MM.1S (cell line): ENCODE results near the gene XPC.

Experiments
- DNase-seq: peaks from one replicate; pipeline ENCODE4 v3.0.0-alpha.2; 2015
- H2AFZ ChIP-seq: fragments of 300-600 bp; sonication (generic); 2 replicates; pipeline ENCODE4 v1.6.0; 2016; ENCODE audit warnings: antibody characterized with exemption, low read length
- H3F3A ChIP-seq: fragments of 300-600 bp; sonication (generic); 2 replicates; pipeline ENCODE4 v1.6.1; 2016; ENCODE audit warnings: mild to moderate bottlenecking, antibody characterized with exemption, low read length, moderate library complexity, mixed read lengths; ENCODE audit not compliant: insufficient read depth
- H3K27ac ChIP-seq: fragments of 300-600 bp; sonication (generic); 2 replicates; pipeline ENCODE4 v1.5.1; 2016; ENCODE audit warnings: mild to moderate bottlenecking, low read length
- H3K27me3 ChIP-seq: fragments of 300-600 bp; sonication (generic); replicated peaks from 2 replicates; pipeline ENCODE4 v1.6.0; 2016; ENCODE audit warnings: low read length; ENCODE audit not compliant: insufficient read depth
- H3K36me3 ChIP-seq: fragments of 300-600 bp; sonication (generic); replicated peaks from 2 replicates; pipeline ENCODE4 v1.6.1; 2016; ENCODE audit warnings: mild to moderate bottlenecking, low read length, mixed read lengths; ENCODE audit not compliant: insufficient read depth
- H3K4me1 ChIP-seq: fragments of 300-600 bp; sonication (generic); 2 replicates; pipeline ENCODE4 v1.6.1; 2016; ENCODE audit warnings: low read length, mixed read lengths
- H3K4me2 ChIP-seq: fragments of 300-600 bp; sonication (generic); 2 replicates; pipeline ENCODE4 v1.6.0; 2016; ENCODE audit warnings: low read depth, low read length
- H3K4me3 ChIP-seq: fragments of 300-600 bp; sonication (generic); 2 replicates; pipeline ENCODE4 v1.5.1; 2016; ENCODE audit warnings: low read length, mixed read lengths
- H3K79me2 ChIP-seq: fragments of 300-600 bp; sonication (generic); 2 replicates; pipeline ENCODE4 v1.6.1; 2016; ENCODE audit warnings: mixed run types, low read length, mixed read lengths
- H3K9ac ChIP-seq: fragments of 300-600 bp; sonication (generic); 2 replicates; pipeline ENCODE4 v1.6.1; 2016; ENCODE audit warnings: low read length, mixed read lengths
- H3K9me2 ChIP-seq: fragments of 300-600 bp; sonication (generic); replicated peaks from 2 replicates; pipeline ENCODE4 v1.6.1; 2016; ENCODE audit warnings: mild to moderate bottlenecking, low read length, mixed read lengths; ENCODE audit not compliant: insufficient read depth
- H3K9me3 ChIP-seq: fragments of 300-600 bp; sonication (generic); replicated peaks from 2 replicates; pipeline ENCODE4 v1.6.1; 2016; ENCODE audit warnings: mild to moderate bottlenecking, low read length, mixed read lengths; ENCODE audit not compliant: insufficient read depth
- H4K20me1 ChIP-seq: fragments of 300-600 bp; sonication (generic); 2 replicates; pipeline ENCODE4 v1.6.1; 2016; ENCODE audit warnings: mild to moderate bottlenecking, low read length, moderate library complexity, mixed read lengths; ENCODE audit not compliant: insufficient read depth
- EZH2 ChIP-seq: fragments of 300-600 bp; sonication (generic); optimal IDR thresholded peaks from 2 replicates; pipeline ENCODE3; 2017; ENCODE audit warnings: low read depth, mild to moderate bottlenecking, antibody characterized with exemption, low read length, mixed read lengths
- EZH2phosphoT487 ChIP-seq: fragments of 300-600 bp; sonication (generic); IDR thresholded peaks from 2 replicates; pipeline ENCODE4 v1.6.1; 2018; ENCODE audit warnings: antibody characterized with exemption, low read length
- TF ChIP-seq, protein P1 (sequence below): fragments of 300-600 bp; sonication (generic); IDR thresholded peaks from 2 replicates; pipeline ENCODE4 v1.5.1; 2016; ENCODE audit warnings: antibody characterized with exemption, low read length, mixed read lengths

XPC gene

DNA sequence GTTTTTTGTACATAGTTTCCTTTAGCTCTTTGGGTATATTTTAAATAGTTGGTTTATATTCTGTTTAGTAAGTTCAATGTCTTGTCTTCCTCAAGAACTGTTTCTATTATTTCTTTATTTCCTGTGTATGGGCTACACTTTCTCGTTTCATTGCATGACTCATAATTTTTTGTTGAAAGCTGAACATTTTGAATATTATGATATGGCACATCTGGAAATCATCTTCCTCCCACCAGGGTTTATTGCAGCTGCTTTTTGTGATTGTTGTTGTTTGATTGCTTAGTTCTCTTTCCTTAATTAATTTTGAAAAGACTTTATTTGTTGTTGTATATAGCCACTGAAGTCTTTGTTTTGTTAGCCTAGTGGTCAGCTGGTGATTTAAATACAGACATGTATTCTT lies 44.1 kb upstream of the XPC start:
- H4K20me1 ChIP-seq: no peaks in the 10 kb centered on the region
- H3K79me2 ChIP-seq: no peaks in the 10 kb centered on the region
- H3K4me2 ChIP-seq: no peak overlapping the region
- H3K36me3 ChIP-seq: no peaks in the 10 kb centered on the region
- no peaks in the 10 kb centered on the region for H3K9me2 ChIP-seq
- H3K9me3 ChIP-seq: no peaks in the 10 kb centered on the region
- no peak overlapping the region for H3K27ac ChIP-seq
- no peak for DNase-seq
- H2AFZ ChIP-seq: no peak overlapping the region
- TF ChIP-seq EZH2phosphoT487 (no peak), EZH2 (no peak)
- TF ChIP-seq, protein P1, sequence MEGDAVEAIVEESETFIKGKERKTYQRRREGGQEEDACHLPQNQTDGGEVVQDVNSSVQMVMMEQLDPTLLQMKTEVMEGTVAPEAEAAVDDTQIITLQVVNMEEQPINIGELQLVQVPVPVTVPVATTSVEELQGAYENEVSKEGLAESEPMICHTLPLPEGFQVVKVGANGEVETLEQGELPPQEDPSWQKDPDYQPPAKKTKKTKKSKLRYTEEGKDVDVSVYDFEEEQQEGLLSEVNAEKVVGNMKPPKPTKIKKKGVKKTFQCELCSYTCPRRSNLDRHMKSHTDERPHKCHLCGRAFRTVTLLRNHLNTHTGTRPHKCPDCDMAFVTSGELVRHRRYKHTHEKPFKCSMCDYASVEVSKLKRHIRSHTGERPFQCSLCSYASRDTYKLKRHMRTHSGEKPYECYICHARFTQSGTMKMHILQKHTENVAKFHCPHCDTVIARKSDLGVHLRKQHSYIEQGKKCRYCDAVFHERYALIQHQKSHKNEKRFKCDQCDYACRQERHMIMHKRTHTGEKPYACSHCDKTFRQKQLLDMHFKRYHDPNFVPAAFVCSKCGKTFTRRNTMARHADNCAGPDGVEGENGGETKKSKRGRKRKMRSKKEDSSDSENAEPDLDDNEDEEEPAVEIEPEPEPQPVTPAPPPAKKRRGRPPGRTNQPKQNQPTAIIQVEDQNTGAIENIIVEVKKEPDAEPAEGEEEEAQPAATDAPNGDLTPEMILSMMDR: no peak
- no peak overlapping the region for H3K4me3 ChIP-seq
- no peak overlapping the region for H3K9ac ChIP-seq
- H3F3A ChIP-seq: no peaks in the 10 kb centered on the region
- no peaks in the 10 kb centered on the region for H3K27me3 ChIP-seq
- H3K4me1 ChIP-seq: no peaks in the 10 kb centered on the region

DNA sequence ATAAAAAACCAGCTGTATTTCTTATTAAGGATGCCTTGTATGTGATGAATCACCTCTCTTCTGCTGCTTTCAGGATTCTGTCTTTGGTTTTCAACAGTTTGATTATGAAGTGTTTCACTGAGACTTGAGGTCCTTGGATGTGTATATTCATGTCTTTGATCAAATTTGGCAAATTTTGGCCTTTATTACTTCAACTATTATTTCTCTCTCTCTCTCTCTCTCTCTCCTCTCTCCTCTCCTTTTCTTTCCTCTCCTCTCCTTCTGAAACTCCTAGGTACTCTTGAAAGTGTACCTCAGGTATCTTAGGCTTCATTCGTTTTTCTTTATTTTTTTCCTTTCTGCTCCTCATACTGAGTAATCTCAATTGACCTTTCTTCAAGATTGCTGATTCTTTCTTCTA lies 43.5 kb upstream of the XPC start:
- H3K27ac ChIP-seq: no peak overlapping the region
- no peaks in the 10 kb centered on the region for H3K9me2 ChIP-seq
- H3F3A ChIP-seq: no peaks in the 10 kb centered on the region
- no peak overlapping the region for H3K4me2 ChIP-seq
- H3K36me3 ChIP-seq: no peaks in the 10 kb centered on the region
- H3K4me3 ChIP-seq: no peak overlapping the region
- no peaks in the 10 kb centered on the region for H4K20me1 ChIP-seq
- no peak overlapping the region for H3K9ac ChIP-seq
- TF ChIP-seq EZH2phosphoT487 (no peak), EZH2 (no peak)
- TF ChIP-seq, protein P1: no peak
- DNase-seq: no peak
- no peaks in the 10 kb centered on the region for H3K79me2 ChIP-seq
- H3K4me1 ChIP-seq: no peaks in the 10 kb centered on the region
- no peaks in the 10 kb centered on the region for H3K27me3 ChIP-seq
- H2AFZ ChIP-seq: no peak overlapping the region
- no peaks in the 10 kb centered on the region for H3K9me3 ChIP-seq

GRCh38 chr3:14220933-14221332 lies 42.5 kb upstream of the XPC start:
- Histone ChIP-seq H3K36me3 (no peaks in the 10 kb centered on the region), H3K4me3 (no peak overlapping the region), H3K27ac (no peak overlapping the region), H3K4me2 (no peak overlapping the region), H3F3A (no peaks in the 10 kb centered on the region), H2AFZ (no peak overlapping the region), H3K79me2 (no peaks in the 10 kb centered on the region), H3K9ac (no peak overlapping the region), H3K27me3 (no peaks in the 10 kb centered on the region), H3K9me2 (no peaks in the 10 kb centered on the region), H3K9me3 (no peaks in the 10 kb centered on the region), H4K20me1 (no peaks in the 10 kb centered on the region), H3K4me1 (no peaks in the 10 kb centered on the region)
- TF ChIP-seq, protein P1: no peak
- no peak for TF ChIP-seq EZH2phosphoT487
- no peak for TF ChIP-seq EZH2
- no peak for DNase-seq
